HAP-1 (cell line): ENCODE results near the gene LCN10.
A peak's percentile ranks its signal among the peaks of the same experiment; 100 is the strongest.

Source experiments
- DNase-seq, 2 experiments: peaks; one replicate each; pipeline ENCODE4 v3.0.0-alpha.2; 2016 to 2020; ENCODE audit warnings: low spot score in 2 of 2
- H3K27me3 ChIP-seq: fragments of 250-450 bp; sonication (Bioruptor Pico); 2 replicates; pipeline ENCODE4 v1.5.1; 2020; ENCODE audit warnings: low read depth, mild to moderate bottlenecking, moderate library complexity
- H3K36me3 ChIP-seq: fragments of 250-450 bp; sonication (Bioruptor Pico); replicated peaks from 2 replicates; pipeline ENCODE4 v1.5.1; 2020; ENCODE audit warnings: mild to moderate bottlenecking
- H3K4me1 ChIP-seq: fragments of 250-450 bp; sonication (Bioruptor Pico); 2 replicates; pipeline ENCODE4 v1.5.1; 2020; ENCODE audit warnings: mild to moderate bottlenecking
- H3K4me3 ChIP-seq: fragments of 250-450 bp; sonication (Bioruptor Pico); 2 replicates; pipeline ENCODE4 v1.5.1; 2020; ENCODE audit warnings: mild to moderate bottlenecking, moderate library complexity
- H3K9me3 ChIP-seq: fragments of 250-450 bp; sonication (Bioruptor Pico); 2 replicates; pipeline ENCODE4 v1.5.1; 2020; ENCODE audit warnings: mild to moderate bottlenecking, moderate library complexity
- in situ Hi-C: fragments of 300-500 bp; cut with MboI; formaldehyde crosslinking; loops from 3 replicates; pipeline ENCODE4 v1.14.3; 2020; ENCODE audit warnings: low sequenced_read_pairs, inconsistent platforms, mixed read lengths

Gene LCN10

DNA sequence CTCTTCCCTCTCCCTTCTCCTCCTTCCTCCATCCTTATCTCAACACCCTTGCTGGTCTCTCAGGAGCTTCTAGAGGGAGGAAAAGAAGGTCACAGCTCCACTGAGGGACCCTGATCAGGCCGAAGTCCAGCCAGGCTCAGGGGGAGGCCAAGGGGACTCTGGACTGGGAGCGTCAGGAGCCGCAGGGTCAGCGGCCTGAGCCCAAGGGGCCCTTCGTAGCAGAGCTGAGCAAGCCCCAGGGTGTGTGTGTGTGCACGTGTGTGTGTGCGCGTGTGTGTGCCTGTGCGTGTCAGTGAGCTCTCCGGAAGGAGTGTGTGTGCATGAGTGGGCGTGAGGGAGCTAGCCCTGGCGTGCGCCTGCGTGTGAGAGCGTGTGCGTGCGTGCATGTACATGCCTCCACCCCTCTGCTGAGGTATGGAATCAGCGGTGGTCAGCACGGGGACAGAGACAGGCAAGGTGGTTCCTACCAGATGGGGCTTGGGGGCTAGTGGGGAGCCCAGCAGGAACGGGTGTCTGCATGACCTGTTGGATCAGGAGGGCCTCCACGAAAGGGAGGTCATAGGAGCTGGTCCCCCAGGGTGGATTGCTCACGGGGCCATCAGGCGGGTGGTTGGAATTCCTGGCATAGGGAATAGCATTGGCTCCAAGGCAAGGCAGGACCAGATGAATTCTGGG, 45.5 kb downstream of the LCN10 start:
- DNase-seq, result no peak
- Histone ChIP-seq H3K4me3 (no peak overlapping the region), H3K4me1 (no peaks in the 10 kb centered on the region), H3K36me3 (no peaks in the 10 kb centered on the region), H3K9me3 (no peaks in the 10 kb centered on the region), H3K27me3 (no peaks in the 10 kb centered on the region)
- in situ Hi-C loops, result no loop called here

DNA sequence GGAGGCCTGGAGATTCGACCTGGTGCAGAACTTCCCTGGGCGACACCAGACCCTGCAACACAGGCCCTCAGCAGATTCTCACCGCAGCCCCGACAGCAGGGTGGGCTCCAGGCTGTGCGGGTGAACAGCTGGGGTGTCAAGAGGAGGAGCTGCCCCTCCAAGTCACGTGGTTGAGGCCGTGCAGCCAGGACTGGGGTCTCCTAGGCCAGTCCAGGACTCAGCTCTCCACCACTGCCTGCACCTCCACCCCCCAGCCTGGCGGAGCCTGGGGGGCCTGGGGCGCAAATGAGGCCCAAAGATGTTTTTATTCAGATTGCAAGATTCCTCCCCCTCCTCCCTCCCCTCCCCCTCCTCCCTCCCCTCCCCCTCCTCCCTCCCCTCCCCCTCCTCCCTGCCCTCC, 46.2 kb downstream of the LCN10 start:
- Histone ChIP-seq H3K27me3 (no peaks in the 10 kb centered on the region), H3K4me3 (no peak overlapping the region), H3K4me1 (no peaks in the 10 kb centered on the region), H3K36me3 (no peaks in the 10 kb centered on the region), H3K9me3 (no peaks in the 10 kb centered on the region)
- no peak for DNase-seq
- in situ Hi-C loops, result no loop called here

DNA sequence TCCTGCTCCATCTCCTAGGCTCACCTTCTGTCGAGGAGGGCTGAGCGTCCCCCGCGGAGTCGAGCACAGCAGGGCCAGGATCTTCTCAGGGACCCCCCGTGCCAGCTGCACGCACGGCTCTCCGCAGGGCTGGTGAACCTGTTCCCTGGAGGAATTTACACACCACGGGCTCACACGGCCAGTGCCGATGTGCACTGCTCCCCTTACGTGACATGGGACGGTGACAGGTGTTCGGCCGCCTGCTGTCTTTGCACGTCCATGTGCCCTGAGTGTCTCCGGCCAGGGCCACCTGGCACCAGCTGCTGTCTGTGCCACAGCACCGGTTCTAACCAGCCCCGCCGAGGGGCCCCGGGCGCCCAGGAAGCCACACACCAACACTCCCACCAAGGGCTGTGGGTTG, 46.8 kb downstream of the LCN10 start:
- Histone ChIP-seq H3K27me3 (no peaks in the 10 kb centered on the region), H3K4me1 (no peaks in the 10 kb centered on the region)

DNA sequence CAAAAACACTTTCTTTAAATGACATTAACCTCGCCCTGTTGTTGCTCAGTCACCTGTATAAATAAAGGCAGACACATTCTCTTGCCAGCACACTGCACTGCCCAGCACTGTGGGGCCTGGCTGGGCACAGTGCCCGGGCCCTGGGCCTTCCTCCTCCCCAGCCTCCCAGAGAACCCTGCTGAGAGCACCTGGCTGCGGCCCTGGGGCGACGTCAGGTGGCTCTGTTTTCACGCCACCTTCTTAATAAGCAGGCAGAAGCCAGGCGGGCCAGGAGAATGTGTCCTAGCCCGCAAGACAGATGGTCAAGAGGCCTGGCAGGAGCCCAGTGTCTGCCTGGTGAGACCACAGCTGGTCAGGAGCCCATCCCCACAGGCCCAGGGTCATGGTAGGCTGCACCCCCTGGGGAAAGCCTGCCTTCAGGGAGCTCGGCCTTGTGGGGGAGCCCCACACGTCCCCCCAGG, 47.3 kb downstream of the LCN10 start:
- H3K9me3 ChIP-seq, result no peaks in the 10 kb centered on the region
- DNase-seq, result no peak
- no peak overlapping the region for H3K4me3 ChIP-seq
- in situ Hi-C loops, result no loop called here
- H3K36me3 ChIP-seq, result no peaks in the 10 kb centered on the region
- no peaks in the 10 kb centered on the region for H3K4me1 ChIP-seq
- no peaks in the 10 kb centered on the region for H3K27me3 ChIP-seq

More for the DNA sequence above, 46.8 kb downstream of the LCN10 start:
- in situ Hi-C loops, result no loop called here
- DNase-seq, result no peak
- no peaks in the 10 kb centered on the region for H3K9me3 ChIP-seq
- no peaks in the 10 kb centered on the region for H3K36me3 ChIP-seq
- no peak overlapping the region for H3K4me3 ChIP-seq

DNA sequence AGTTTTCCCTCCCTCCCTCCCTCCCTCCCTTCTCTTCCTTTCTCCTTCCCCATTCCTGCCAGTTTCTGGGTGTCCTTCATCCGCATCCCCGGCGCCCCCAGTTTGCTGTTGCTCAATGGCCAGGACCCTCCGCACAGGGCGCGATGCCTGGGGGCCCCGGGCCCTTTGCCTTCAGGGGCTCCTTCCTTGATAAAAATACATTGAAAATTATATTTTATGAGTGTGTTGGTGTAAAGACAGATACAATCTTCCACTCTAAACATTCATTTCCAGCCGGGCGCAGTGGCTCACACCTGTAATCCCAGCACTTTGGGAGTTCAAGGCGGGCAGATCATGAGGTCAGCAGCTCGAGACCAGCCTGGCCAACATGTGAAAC, 47.9 kb downstream of the LCN10 start:
- Histone ChIP-seq H3K36me3 (no peaks in the 10 kb centered on the region), H3K9me3 (no peaks in the 10 kb centered on the region), H3K4me3 (no peak overlapping the region), H3K27me3 (no peaks in the 10 kb centered on the region), H3K4me1 (no peaks in the 10 kb centered on the region)
- no peak for DNase-seq
- in situ Hi-C loops, result no loop called here

DNA sequence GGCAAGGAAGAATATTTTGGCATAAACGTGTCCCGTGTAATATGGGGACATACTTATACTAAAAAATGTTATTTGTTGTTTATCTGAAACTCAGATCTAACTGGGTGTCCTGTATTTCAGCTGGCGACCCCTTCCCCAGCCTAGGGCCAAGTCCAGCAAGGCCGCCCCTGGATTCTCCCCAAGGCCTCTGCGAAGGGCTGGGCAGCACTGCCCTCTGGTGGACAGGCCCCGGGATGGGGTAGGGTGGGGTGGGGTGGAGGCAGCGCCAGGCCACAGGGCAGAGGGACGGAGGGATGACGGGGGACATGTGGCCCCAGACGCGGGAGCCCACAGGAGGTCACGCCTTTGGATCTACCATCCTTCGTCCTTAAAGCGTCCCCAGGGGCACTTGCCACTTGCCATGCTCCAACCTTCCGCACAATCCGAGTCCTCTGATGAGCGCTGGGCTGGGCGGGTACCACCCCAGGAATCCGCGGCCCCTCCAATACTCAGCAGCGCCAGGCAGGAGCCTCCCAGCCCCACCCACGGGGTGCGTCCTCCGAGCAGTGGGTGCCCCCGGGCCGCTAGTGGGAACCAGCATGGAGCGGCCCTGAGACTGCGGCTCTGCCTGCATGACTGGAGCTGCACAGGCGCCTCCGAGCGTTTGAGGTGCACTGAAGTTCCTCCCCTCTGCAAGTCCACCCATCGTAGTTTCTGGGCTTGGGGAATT, 48.4 kb downstream of the LCN10 start:
- peak in 1 of 2 experiments; percentile 82 for DNase-seq
- Histone ChIP-seq H3K4me1 (no peaks in the 10 kb centered on the region), H3K27me3 (no peaks in the 10 kb centered on the region), H3K4me3 (no peak overlapping the region), H3K9me3 (no peaks in the 10 kb centered on the region), H3K36me3 (no peaks in the 10 kb centered on the region)
- in situ Hi-C loops, result no loop called here

DNA sequence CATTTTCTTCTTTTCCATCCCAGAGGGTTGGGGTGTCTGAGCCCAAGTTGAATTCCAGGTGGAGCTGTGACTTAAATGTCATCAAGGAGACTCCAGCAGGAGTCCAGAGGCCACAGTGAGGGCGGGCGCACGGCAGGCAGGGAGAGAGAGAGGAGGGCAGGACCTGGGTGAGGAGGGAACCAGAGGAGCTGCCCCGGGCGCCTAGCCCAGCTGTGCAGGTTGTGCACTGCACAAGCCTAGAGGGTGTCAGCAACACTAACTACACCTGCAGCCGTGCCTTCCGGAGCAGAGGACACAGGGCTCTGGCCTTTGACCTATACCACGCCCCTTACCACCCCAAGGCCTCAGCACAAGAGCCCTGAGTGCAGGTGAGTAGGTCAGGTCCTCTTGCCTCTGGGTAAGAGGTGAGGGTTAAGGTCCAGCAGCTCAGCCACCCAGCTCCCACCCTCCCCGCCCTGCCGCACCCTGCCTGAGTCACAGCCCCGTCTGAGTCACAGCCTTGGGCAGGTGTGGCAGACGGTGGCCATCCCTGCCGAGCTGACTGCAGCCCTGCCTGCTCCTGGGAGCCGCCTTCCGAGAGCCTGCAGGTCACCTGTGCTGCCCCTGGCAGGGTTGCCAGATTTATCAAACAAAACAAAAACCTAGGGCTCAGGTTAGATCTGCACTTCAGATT, 49.1 kb downstream of the LCN10 start:
- DNase-seq, result no peak
- Histone ChIP-seq H3K4me1 (no peaks in the 10 kb centered on the region), H3K36me3 (no peaks in the 10 kb centered on the region), H3K4me3 (no peak overlapping the region), H3K9me3 (no peaks in the 10 kb centered on the region), H3K27me3 (no peaks in the 10 kb centered on the region)
- in situ Hi-C loops, result no loop called here

DNA sequence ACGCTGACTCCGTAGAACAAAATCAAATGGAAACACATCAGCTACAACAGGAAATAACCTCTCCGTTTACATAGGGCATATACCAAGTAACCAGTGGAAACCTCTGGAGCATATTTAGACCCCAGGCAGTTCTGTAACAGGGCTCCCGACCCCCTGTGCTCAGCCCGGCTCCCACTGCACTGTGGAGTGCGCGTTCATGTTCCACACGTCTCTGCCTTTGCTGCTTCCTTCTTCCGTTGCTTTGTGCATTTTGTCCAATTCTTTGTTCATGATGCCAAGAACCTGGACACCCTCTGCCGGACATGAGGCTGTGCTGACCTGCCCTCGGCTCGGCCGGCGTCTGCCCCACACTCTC, 49.6 kb downstream of the LCN10 start:
- no peaks in the 10 kb centered on the region for H3K9me3 ChIP-seq
- no peaks in the 10 kb centered on the region for H3K4me1 ChIP-seq
- in situ Hi-C loops, result no loop called here
- H3K4me3 ChIP-seq, result no peak overlapping the region
- H3K27me3 ChIP-seq, result no peaks in the 10 kb centered on the region
- no peaks in the 10 kb centered on the region for H3K36me3 ChIP-seq
- DNase-seq, result no peak

DNA sequence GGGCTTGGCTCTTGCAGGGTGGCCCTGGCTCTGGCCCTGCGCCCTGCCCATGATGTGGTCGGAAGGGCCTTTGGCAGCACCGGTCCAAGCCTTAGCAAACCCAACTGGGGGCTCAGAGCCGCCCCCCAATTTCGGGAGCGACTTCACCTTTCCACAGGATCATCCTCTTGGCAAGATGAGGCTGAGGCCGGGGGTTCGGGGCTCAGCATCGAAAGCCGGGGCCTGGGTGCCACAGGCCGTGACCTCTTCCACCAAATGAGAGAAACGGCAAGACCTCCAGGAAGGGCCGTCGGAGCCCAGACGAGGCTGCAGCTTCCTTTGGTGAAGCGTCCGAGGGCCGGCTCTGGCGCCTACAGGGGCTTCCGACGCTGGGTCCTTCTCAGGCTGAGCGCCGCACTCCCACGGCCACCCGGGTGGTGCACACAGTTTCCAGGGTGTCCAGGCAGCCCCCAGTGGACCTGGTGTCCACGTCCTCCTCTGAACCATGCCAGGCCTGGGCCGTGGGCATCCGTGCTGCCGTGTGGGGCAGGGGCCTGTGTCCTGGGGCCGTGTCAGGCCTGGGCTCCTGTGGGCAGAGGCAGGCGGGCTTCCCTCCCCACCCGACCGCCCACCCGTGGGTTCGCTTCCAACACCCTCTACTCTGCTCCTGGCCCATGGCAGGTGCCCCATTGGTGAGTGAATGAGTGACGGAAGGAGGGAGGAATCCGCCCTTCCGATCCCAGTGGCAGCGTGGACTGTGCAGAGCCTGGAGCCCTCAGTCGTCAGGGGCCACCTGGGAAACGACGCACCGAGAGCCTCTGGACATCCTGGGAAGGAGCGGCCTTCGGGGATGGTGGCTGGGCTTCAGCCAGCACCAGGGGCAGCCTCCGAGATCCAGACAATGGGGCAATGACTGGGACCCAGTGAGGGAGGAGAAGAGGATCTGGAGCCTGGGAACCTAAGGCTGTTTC, 50.3 kb downstream of the LCN10 start:
- no peaks in the 10 kb centered on the region for H3K4me1 ChIP-seq
- no peaks in the 10 kb centered on the region for H3K27me3 ChIP-seq
- in situ Hi-C loops, result no loop called here
- no peak overlapping the region for H3K4me3 ChIP-seq
- DNase-seq, result no peak
- H3K36me3 ChIP-seq, result no peaks in the 10 kb centered on the region
- H3K9me3 ChIP-seq, result no peaks in the 10 kb centered on the region

DNA sequence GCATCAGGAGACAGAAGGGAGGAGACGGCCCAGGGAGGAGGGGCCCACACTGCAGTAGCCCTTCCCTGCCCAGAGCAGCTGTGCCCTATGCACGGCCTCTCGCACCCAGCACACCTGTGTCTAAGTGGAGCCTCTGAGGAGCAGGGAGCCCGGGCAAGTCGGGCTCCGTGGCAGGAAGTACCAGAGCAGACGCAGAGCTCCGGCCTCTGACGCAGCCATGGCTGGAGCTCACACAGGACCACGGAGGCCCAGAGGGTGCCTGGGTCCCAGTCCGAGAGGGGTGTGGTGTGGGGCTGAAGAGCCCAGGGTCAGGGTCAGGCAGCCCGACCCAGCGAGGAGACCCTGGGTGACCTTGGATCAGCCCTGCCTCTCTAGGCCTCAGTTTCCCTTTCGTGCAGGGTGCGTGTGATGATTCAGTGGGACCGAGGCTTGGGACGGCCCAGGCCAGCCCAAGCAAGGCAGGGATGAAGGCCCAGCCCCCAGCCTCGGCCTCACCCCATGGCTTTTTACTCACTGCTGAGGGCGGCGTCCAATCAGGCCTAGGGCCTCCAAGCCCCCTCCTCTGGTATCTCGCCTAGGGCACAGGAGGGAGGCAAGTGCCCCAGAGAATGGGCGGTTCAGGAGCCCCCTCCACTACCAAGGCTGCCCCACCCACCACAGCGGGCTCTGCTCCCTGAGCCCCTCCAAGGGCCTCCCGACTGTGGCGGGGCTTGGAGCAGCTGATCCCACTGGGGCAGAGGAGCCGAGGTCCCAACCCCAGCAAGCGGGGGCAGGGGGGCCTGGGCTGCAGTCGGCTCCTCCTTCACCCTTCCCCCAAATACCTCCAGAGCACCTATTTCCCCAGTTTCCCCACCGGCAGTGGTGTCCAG, 51.2 kb downstream of the LCN10 start:
- H3K4me1 ChIP-seq, result no peaks in the 10 kb centered on the region
- DNase-seq, result no peak
- H3K27me3 ChIP-seq, result no peaks in the 10 kb centered on the region
- in situ Hi-C loops, result no loop called here
- no peaks in the 10 kb centered on the region for H3K36me3 ChIP-seq
- no peaks in the 10 kb centered on the region for H3K9me3 ChIP-seq
- H3K4me3 ChIP-seq, result no peak overlapping the region

DNA sequence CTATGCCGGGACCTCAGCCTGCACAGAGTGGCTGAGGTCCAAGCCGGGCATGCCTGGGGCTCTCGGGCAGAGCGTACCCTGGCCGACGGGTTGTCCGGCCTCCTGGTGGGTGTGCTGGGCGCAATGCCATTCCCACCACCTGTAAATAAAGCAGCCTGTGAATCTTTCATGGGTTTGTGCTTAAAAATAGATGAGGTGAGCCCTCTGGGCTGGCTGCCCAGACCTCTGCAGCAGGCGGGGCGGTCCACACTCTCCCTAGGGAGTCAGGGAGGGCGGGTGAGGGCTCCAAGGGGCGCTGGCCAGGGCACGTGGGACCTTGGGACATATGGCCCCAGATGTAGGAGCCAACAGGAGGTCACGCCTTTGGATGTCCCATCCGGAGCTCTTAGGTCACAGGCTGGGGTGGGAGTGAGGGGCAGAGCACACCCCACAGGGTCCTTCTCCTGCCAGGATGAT, 51.9 kb downstream of the LCN10 start:
- in situ Hi-C loops, result no loop called here
- no peak for DNase-seq
- Histone ChIP-seq H3K4me3 (no peak overlapping the region), H3K27me3 (no peaks in the 10 kb centered on the region), H3K9me3 (no peaks in the 10 kb centered on the region), H3K36me3 (no peaks in the 10 kb centered on the region), H3K4me1 (peaks cover 3% of the 10 kb centered on the region)

DNA sequence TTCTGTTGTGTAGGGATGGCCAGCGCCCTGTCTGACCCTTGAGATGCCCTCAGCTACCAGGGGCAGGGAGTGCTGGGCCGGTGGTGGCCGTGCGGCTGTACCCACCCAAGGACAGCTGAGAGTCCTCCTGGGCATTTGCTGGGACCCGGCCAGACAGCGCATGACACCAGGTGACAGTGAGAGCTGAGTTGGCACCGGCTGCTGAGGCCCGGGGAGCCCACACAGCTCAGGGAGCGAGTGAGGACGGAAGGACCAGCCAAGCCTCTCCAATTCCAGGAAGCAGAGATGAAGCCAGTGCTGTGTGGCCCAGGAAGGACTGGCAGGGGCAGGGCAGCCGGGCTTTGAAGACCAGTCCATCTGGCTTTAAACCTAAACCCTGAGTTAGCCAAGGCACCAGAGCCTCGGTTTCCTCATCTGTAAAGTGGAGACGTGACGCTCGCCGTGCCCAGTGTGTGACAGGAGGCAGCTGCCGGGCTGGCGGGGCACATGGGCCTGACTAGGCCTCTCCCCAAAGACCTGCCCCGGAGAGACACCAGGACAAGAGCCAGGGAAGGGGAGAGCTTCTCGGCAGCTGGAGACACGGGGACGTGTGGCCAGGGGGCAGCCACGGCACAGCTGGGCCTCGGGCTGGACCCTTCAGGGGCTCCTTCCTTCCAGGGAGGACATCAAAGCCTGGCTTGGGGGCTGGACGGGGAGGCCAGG, 52.5 kb downstream of the LCN10 start:
- Histone ChIP-seq H3K36me3 (no peaks in the 10 kb centered on the region), H3K4me1 (peaks cover 6% of the 10 kb centered on the region), H3K27me3 (no peaks in the 10 kb centered on the region), H3K9me3 (no peaks in the 10 kb centered on the region), H3K4me3 (no peak overlapping the region)
- no peak for DNase-seq
- in situ Hi-C loops, result no loop called here
